ENCODE measurements around the gene CADPS2.

DNA sequence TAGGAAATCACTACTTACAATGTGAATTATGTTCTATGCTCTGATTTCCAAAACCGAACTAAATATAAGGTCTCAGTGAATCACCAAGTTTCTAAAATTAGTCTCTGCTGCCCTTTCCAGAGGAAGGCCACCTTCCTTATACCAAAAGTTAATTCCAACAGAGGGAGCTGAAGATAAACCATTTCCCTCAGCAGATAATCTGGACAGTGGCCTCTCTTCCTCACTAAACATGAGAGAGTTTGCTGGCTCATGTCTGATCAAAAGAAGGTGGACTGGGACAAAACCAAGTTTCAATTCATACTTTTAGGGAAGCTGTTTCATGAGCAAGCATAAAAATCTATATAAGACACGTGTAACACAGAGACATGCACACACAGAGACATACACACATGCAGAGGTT lies 588.1 kb downstream of the CADPS2 start:
- TF ChIP-seq POLR2A (IDR thresholded peaks at IDR 0.05; ENCODE audit: low read depth, low read length) (no peak), POLR2AphosphoS5 (IDR thresholded peaks at IDR 0.05; ENCODE audit: low read depth, low read length) (no peak), POU2F2 (IDR thresholded peaks at IDR 0.05; ENCODE audit: low read depth, low read length) (no peak), PAX5 (IDR thresholded peaks at IDR 0.05; ENCODE audit: insufficient read depth, low read length, severe bottlenecking) (no peak)
